ENCODE data around the gene PGK1.
A peak's percentile ranks its signal among the peaks of the same experiment; 100 is the strongest.
"Not testable (repeated sequence)": the region's sequence is repeated elsewhere in the genome, so short reads cannot be mapped to it uniquely, and the experiment has no call there.

PGK1 gene

DNA sequence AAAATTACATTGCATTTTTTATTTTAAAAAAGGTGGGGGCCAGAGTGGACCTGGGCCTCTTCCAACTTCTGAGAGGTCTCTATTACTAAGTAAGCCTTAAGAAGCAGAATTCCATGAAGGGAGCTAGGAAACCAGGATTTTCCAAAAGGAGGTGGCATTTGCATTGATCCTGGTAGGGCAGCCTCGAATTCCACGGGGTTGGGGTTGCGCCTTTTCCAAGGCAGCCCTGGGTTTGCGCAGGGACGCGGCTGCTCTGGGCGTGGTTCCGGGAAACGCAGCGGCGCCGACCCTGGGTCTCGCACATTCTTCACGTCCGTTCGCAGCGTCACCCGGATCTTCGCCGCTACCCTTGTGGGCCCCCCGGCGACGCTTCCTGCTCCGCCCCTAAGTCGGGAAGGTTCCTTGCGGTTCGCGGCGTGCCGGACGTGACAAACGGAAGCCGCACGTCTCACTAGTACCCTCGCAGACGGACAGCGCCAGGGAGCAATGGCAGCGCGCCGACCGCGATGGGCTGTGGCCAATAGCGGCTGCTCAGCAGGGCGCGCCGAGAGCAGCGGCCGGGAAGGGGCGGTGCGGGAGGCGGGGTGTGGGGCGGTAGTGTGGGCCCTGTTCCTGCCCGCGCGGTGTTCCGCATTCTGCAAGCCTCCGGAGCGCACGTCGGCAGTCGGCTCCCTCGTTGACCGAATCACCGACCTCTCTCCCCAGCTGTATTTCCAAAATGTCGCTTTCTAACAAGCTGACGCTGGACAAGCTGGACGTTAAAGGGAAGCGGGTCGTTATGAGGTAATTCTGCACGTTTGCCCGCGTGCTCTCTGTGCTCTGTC lies at the start of gene PGK1:
Gene PGK1 (plus strand): TSS at position 626 of the 824 bp plus-strand sequence. CDS start 93 bp downstream, at position 719.
- TF ChIP-seq, protein P1, sequence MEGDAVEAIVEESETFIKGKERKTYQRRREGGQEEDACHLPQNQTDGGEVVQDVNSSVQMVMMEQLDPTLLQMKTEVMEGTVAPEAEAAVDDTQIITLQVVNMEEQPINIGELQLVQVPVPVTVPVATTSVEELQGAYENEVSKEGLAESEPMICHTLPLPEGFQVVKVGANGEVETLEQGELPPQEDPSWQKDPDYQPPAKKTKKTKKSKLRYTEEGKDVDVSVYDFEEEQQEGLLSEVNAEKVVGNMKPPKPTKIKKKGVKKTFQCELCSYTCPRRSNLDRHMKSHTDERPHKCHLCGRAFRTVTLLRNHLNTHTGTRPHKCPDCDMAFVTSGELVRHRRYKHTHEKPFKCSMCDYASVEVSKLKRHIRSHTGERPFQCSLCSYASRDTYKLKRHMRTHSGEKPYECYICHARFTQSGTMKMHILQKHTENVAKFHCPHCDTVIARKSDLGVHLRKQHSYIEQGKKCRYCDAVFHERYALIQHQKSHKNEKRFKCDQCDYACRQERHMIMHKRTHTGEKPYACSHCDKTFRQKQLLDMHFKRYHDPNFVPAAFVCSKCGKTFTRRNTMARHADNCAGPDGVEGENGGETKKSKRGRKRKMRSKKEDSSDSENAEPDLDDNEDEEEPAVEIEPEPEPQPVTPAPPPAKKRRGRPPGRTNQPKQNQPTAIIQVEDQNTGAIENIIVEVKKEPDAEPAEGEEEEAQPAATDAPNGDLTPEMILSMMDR (conservative IDR thresholded peaks at IDR 0.05): no peak
- peak within 1 kb of the TSS; percentile 87 for H3K27ac ChIP-seq

DNA sequence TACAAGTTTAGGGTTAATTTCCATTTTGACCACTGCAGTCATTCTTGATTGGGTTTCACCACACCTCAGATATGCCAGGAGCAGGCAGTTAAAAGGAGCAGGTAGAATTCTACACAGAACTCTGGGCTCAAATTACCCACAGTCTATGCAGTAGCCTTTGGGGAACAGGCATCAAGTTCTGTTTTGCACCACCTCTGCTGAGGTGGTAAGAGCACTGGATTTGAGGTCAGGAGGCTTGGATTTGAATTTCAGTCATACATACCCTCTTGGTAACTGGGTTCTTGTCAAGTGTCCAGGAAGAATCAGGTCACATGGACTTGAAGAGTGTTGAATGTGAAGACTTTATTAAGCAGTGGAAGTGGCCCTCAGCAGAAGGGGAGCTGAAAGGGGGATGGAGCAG lies 40.4 kb upstream of the PGK1 start:
- H3K27ac ChIP-seq: no peak overlapping the region
- TF ChIP-seq, protein P1 (conservative IDR thresholded peaks at IDR 0.05): no peak

DNA sequence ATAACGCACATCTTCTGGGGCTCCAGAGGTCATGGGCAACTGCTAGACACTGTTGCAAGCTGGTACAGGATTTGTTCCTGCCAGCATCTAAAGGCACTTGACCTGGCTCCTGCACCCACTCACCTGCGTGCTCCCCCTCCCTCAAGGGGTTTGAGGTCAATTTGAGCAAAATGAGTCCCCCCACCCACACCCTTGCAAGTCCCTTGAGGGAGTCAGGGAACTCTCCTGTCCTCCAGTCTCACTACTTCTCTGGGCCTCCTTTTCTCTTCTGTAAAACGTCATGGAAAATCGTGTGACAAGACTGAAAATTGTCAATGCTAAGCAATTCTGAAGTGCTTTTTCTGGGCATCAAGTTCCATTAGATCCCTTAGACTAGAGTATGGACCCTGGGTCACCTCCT lies 39.9 kb upstream of the PGK1 start:
- TF ChIP-seq, protein P1 (conservative IDR thresholded peaks at IDR 0.05): no peak
- H3K27ac ChIP-seq: no peak overlapping the region

DNA sequence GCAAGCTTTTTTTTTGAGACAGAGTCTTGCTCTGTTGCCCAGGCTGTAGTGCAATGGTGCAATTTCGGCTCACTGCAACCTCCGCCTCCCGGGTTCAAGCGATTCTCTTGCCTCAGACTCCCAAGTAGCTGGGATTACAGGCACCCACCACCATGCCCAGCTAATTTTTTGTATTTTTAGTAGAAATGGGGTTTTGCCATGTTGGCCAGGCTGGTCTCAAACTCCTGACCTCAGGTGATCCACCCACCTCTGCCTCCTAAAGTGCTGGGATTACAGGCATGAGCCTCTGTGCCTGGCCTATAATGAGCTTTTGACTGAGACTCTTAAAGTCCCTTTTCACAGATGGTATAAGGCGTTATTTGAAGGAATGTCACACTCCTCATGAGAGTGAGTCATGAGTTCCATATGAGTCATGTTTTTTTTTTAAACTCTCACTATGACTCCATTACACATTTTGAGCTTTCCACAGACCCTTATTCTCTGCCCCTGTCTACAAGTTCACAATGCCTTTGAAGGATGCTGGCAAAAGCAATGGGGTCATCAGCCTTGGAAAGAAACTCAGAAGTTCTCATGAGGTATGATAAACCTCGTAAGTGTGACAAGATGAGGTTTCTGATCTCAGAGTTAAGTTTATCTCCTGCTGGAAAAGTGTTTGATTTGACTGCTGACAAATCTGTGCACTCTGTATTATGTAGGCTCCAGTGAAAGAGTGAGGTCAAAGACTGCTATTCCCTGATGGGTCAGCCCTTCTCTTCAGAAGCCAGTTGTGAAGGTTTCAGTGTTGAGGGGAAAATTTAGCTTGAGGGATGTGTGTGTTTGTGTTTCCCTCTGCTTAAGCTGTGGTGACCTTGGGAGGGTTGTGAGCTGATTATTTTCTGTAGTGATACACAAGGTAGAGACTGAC lies 39.1 kb upstream of the PGK1 start:
- not testable (repeated sequence) for H3K27ac ChIP-seq

DNA sequence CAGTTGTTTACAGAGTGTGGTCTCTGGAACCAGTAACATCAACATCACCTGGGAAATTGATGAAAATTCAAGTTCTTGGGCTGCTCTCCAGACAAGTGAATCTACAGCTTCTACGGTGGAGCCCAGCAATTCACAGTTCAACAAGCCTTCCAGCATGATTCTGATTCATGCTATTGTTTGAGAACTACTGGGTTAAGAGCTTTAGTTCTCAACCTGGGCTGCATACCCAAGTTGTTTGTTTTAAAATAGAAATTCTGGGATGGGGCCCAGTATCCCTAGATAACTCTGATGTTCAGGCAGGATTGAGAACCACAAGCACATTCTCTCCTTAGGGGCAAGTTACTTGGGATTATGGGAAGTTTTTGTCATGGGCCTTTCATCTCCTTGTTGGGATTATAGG lies 37.9 kb upstream of the PGK1 start:
- TF ChIP-seq, protein P1 (conservative IDR thresholded peaks at IDR 0.05): no peak
- no peak overlapping the region for H3K27ac ChIP-seq

DNA sequence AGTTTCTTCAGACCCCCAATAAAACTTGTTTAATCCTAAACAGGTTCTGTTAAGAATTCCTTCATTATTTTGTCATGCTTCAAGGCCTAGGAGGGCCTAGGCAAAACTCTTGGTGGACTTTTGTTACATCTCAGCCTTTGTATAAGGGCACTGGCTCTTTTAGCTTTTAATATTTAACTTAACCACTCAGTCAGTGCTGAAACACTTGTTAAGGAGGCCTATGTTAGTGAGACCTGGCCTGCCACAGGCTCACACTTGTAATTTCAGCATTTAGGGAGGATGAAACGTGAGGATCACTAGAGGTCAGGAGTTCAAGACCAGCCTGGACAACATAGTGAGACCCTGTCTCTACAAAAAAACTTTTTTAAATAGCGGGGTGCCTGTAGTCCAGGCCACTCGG lies 32.7 kb upstream of the PGK1 start:
- TF ChIP-seq, protein P1 (conservative IDR thresholded peaks at IDR 0.05): no peak
- no peak overlapping the region for H3K27ac ChIP-seq

DNA sequence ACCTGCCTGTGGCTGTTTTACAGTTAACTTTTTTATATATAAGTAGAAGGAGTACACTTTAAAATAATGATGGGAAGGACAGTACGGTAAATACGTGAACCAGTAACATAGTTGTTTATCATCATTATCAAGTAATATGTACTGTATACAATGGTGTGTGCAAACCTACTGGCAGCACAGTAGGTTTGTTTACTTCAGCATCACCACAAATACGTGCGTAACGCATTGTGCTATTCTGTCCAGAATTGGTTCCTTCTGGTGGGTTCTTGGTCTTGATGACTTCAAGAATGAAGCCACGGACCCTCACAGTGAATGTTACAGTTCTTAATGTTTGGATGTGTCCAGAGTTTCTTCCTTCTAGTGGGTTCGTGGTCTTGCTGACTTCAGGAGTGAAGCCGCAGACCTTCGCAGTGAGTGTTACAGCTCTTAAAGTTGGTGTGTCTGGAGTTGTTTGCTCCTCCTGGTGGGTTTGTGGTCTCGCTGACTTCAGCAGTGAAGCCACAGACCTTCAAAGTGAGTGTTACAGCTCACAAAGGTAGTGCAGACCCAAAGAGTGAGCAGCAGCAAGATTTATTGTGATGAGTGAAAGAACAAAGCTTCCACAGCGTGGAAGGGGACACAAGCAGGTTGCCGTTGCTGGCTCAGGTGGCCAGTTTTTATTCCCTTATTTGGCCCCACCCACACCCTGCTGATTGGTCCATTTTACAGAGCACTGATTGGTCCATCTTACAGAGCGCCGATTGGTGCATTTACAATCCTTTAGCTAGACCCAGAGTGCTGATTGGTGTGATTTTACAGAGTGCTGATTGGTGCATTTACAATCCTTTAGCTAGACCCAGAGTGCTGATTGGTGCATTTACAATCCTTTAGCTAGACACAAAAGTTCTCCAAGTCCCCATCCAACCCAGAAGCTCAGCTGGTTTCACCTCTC lies 30.6 kb upstream of the PGK1 start:
- H3K27ac ChIP-seq: not testable (repeated sequence)

DNA sequence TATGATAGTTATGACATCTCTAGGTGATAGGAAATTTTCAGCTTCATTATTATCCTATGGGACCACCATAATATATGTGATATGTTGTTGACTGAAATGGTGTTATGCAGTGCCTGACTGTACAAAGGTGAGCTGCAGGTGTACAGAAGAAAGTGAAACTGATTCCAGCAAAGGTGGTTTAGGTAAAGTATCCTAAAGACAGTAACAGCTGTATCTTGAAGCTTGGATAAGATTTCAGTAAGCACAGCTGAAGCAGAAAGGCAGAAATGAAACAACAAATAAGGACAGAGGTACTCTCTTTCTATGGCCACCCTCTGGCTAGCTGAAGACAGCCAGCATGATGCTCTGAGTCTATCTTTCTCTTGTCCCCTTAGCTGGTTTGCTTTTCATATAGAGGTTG lies 30.0 kb upstream of the PGK1 start:
- H3K27ac ChIP-seq: no peak overlapping the region
- TF ChIP-seq, protein P1 (conservative IDR thresholded peaks at IDR 0.05): no peak

Measured in VCaP (cell line).